ENCODE data around the gene PDCD6IP. TPM values are rescaled to one million over a fixed set of nuclear protein-coding genes. Genes with fewer than 3 reads are reported as not detected.

The PDCD6IP gene
- total RNA-seq, 1 experiment from 2014 or later = 40.1 TPM

Other genes with a start within 250 kb of the PDCD6IP start
- 8.0 and 12.1 TPM in 2 replicates for gene CLASP2, start 80.4 kb upstream of the PDCD6IP start, total RNA-seq (2014; rRNA removed; shearing (Covaris generic); ENCODE audit: low replicate concordance)

Data from MG63 (cell line).